DMS153 (cell line): ENCODE data around the gene ARHGAP42.

Experiments used
- DNase-seq: peaks from one replicate; lab custom pipeline; 2025; lab: John Stamatoyannopoulos, UW

The ARHGAP42 gene

GRCh38 chr11:100760744-100761143 is 73.7 kb downstream of the ARHGAP42 start:
- DNase-seq = no peak

GRCh38 chr11:100761841-100762240 is 74.8 kb downstream of the ARHGAP42 start:
- no peak for DNase-seq

- DNase-seq = no peak
Measured at GRCh38 chr11:100766764-100767163, 79.7 kb downstream of the ARHGAP42 start.

GRCh38 chr11:100769165-100769564 is 82.1 kb downstream of the ARHGAP42 start:
- DNase-seq = no peak

- no peak for DNase-seq
Measured at GRCh38 chr11:100769617-100770016, 82.5 kb downstream of the ARHGAP42 start.

GRCh38 chr11:100774132-100774531 is 87.0 kb downstream of the ARHGAP42 start:
- no peak for DNase-seq

- DNase-seq = no peak
Measured at GRCh38 chr11:100774859-100775258, 87.8 kb downstream of the ARHGAP42 start.

GRCh38 chr11:100776212-100776896 is 89.3 kb downstream of the ARHGAP42 start:
- no peak for DNase-seq

- DNase-seq = no peak
Measured at GRCh38 chr11:100777103-100777502, 90.0 kb downstream of the ARHGAP42 start.

GRCh38 chr11:100777736-100778135 is 90.6 kb downstream of the ARHGAP42 start:
- DNase-seq = no peak

- no peak for DNase-seq
Measured at GRCh38 chr11:100778166-100778785, 91.2 kb downstream of the ARHGAP42 start.

GRCh38 chr11:100780470-100780869 is 93.4 kb downstream of the ARHGAP42 start:
- DNase-seq = no peak

- DNase-seq = no peak
Measured at GRCh38 chr11:100785148-100785983, 98.3 kb downstream of the ARHGAP42 start.

- no peak for DNase-seq
Measured at GRCh38 chr11:100788561-100789295, 101.6 kb downstream of the ARHGAP42 start.

- no peak for DNase-seq
Measured at GRCh38 chr11:100789500-100789899, 102.4 kb downstream of the ARHGAP42 start.

GRCh38 chr11:100790073-100790472 is 103.0 kb downstream of the ARHGAP42 start:
- no peak for DNase-seq

GRCh38 chr11:100791103-100791502 is 104.0 kb downstream of the ARHGAP42 start:
- DNase-seq = no peak

- no peak for DNase-seq
Measured at GRCh38 chr11:100791860-100792259, 104.8 kb downstream of the ARHGAP42 start.

GRCh38 chr11:100793525-100793924 is 106.4 kb downstream of the ARHGAP42 start:
- no peak for DNase-seq

- DNase-seq = no peak
Measured at GRCh38 chr11:100794446-100794845, 107.4 kb downstream of the ARHGAP42 start.

GRCh38 chr11:100799445-100799844 is 112.4 kb downstream of the ARHGAP42 start:
- DNase-seq = no peak

GRCh38 chr11:100800202-100800601 is 113.1 kb downstream of the ARHGAP42 start:
- DNase-seq = no peak
